ENCODE measurements around the gene TMEM151A. TPM values are rescaled to one million over a fixed set of nuclear protein-coding genes. Genes with fewer than 3 reads are reported as not detected.

The TMEM151A gene
- total and polyA plus RNA-seq, 2 of the 4 experiments (the other 2 are of a cell fraction) = 0.03 TPM; not detected in 1

DNA sequence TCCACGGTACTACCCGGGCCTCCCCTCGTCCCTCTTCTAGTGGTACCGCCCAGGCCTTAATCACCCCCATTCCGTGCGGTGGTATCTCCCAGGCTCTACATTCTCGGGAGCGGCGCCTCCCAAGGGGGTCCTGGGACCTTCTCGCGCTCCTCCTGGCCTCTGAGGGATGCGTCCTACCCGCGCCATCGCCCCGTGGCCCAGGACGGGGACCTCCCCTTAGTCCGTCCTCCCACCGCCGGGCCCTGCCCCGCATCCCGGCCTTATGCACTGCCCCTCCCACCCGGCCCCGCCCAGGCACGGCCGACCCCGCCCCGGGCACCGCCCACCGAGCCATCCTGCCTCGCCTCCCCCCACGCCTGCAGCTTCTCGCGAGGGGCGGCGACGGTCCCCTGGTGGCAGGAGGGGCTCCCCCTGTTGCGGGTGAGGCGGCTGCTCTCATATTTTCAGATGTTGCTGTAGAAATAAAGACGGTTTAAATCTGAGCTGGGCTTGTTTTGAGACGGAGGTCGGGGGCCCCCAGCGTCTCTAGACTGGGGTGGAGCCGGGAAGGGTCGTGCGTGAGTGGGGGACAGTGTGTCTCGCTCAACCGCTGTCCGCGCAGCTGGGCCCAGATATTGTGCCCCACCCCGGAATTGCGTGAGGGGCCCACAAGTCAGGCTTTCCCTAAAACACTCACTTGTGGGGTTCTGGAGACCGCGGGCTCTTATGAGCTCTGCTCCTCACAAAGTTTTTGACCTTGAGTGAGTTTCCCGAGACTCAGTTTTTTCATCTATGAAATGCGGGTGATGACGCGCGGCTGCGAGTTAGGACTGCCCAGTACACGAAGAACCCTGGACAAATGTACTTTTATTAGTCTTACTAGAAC, 24.1 kb upstream of the TMEM151A start (continued):
- TF ChIP-seq, protein P1, sequence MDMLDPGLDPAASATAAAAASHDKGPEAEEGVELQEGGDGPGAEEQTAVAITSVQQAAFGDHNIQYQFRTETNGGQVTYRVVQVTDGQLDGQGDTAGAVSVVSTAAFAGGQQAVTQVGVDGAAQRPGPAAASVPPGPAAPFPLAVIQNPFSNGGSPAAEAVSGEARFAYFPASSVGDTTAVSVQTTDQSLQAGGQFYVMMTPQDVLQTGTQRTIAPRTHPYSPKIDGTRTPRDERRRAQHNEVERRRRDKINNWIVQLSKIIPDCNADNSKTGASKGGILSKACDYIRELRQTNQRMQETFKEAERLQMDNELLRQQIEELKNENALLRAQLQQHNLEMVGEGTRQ (IDR thresholded peaks at IDR 0.05; ENCODE audit: low read depth, low read length) = no peak
- TF ChIP-seq POLR2A (IDR thresholded peaks at IDR 0.05; ENCODE audit: low read depth, low read length) = 0 out of 2 replicates have a peak, but pooled peaks have one; percentile 15
- TF ChIP-seq SMC3 (IDR thresholded peaks at IDR 0.05; ENCODE audit: low read depth, low read length) = no peak
- no peak for TF ChIP-seq MAFK (IDR thresholded peaks at IDR 0.05; ENCODE audit: low read depth, low read length)

Measured in IMR-90 (cell line).